HepG2 (cell line): ENCODE results near the gene TUBA4B. TPM values are rescaled to one million over a fixed set of nuclear protein-coding genes. Genes with fewer than 3 reads are reported as not detected.

Experiments used
- ARID5B ChIP-seq: IDR thresholded peaks from 2 replicates; pipeline ENCODE4 v1.4.0; 2020; ENCODE audit warnings: mild to moderate bottlenecking, missing genetic modification reagents
- ATF1 ChIP-seq: IDR thresholded peaks from 2 replicates; pipeline ENCODE4 v1.6.1; 2016; ENCODE audit warnings: mild to moderate bottlenecking, control low read depth
- ATF3 ChIP-seq: sonication (generic); formaldehyde crosslinking; IDR thresholded peaks from 2 replicates; pipeline ENCODE4 v1.4.0; 2020; ENCODE audit warnings: missing genetic modification reagents
- KDM5A ChIP-seq: fragments of 200-600 bp; sonication (generic); IDR thresholded peaks from 2 replicates; pipeline ENCODE4 v1.7.0; 2018; ENCODE audit warnings: antibody characterized with exemption, mild to moderate bottlenecking, low read length, borderline replicate concordance
- MAZ ChIP-seq, 2 experiments: sonication (generic) in 1 of 2; formaldehyde crosslinking in 1 of 2; IDR thresholded peaks; 2 replicates each; pipeline versions ENCODE4 v1.5.0 to v1.6.1; 2012 to 2020; ENCODE audit warnings: low read depth in 2 of 2, mild to moderate bottlenecking in 2 of 2, borderline replicate concordance in 1 of 2, improper control_type of control experiment in 1 of 2, low read length in 1 of 2, missing genetic modification reagents in 1 of 2, moderate library complexity in 1 of 2
- MIER2 ChIP-seq: IDR thresholded peaks from 2 replicates; pipeline ENCODE4 v1.6.1; 2016; ENCODE audit warnings: missing biosample characterization, missing genetic modification reagents
- PLRG1 ChIP-seq: fragments of 450-650 bp; conservative IDR thresholded peaks from 2 replicates; pipeline ENCODE4 v1.6.1; 2016
- SALL1 ChIP-seq: sonication (generic); formaldehyde crosslinking; IDR thresholded peaks from 2 replicates; pipeline ENCODE4 v1.8.0; 2022; ENCODE audit warnings: mild to moderate bottlenecking, missing genetic modification reagents
- ZBTB1 ChIP-seq: sonication (generic); formaldehyde crosslinking; IDR thresholded peaks from 2 replicates; pipeline ENCODE4 v1.4.0; 2020; ENCODE audit warnings: missing genetic modification reagents, borderline replicate concordance
- ZFP62 ChIP-seq: sonication (generic); formaldehyde crosslinking; IDR thresholded peaks from 2 replicates; pipeline ENCODE4 v1.4.0; 2020; ENCODE audit warnings: missing genetic modification reagents
- ZNF501 ChIP-seq: sonication (generic); formaldehyde crosslinking; IDR thresholded peaks from 2 replicates; pipeline ENCODE4 v1.5.1; 2020; ENCODE audit warnings: mild to moderate bottlenecking, moderate library complexity, missing genetic modification reagents
- ZNF546 ChIP-seq: sonication (generic); formaldehyde crosslinking; conservative IDR thresholded peaks from 2 replicates; pipeline ENCODE4 v1.8.1; 2023; ENCODE audit warnings: mild to moderate bottlenecking, missing genetic modification reagents
- ZNF605 ChIP-seq: sonication (generic); formaldehyde crosslinking; IDR thresholded peaks from 2 replicates; pipeline ENCODE4 v1.8.0; 2022; ENCODE audit warnings: mild to moderate bottlenecking, missing genetic modification reagents
- ZNF619 ChIP-seq: sonication (generic); formaldehyde crosslinking; IDR thresholded peaks from 2 replicates; pipeline ENCODE4 v1.4.0; 2020; ENCODE audit warnings: mild to moderate bottlenecking, missing genetic modification reagents
- ZNF772 ChIP-seq: sonication (generic); formaldehyde crosslinking; IDR thresholded peaks from 2 replicates; pipeline ENCODE4 v1.5.0; 2020; ENCODE audit warnings: mild to moderate bottlenecking, missing genetic modification reagents
- ZNF780A ChIP-seq: sonication (generic); formaldehyde crosslinking; IDR thresholded peaks from 2 replicates; pipeline ENCODE4 v1.8.0; 2022; ENCODE audit warnings: mild to moderate bottlenecking, missing genetic modification reagents, moderate library complexity
- polyA plus RNA-seq, 8 experiments: library from polyadenylated mRNA; depleted of rRNA in 3 of 8; stranded (reverse) in 7 of 8; unstranded in 1 of 8; fragments of >200 nt; fragmentation: Illumina TruSeq in 4 of 8; extraction: Trizol in 4 of 8; gene quantifications; 2 replicates each; pipeline versions ENCODE4 v1.2.1 to v1.2.3, GENCODE V29; 2011 to 2016; ENCODE audit warnings: low read depth in 4 of 8, missing spikeins in 1 of 8, mixed read lengths in 1 of 8; ENCODE audit not compliant: insufficient read depth in 1 of 8
- total RNA-seq, 5 experiments: library from RNA; depleted of rRNA; stranded (reverse); fragments of >200 nt; fragmentation: Illumina TruSeq; extraction: Trizol; gene quantifications; 2 replicates each; pipeline ENCODE4 v1.2.3, GENCODE V29; 2016; ENCODE audit warnings: low read depth in 1 of 5
- TF ChIP-seq, protein P1 (sequence below): sonication (generic); formaldehyde crosslinking; IDR thresholded peaks from 2 replicates; pipeline ENCODE4 v1.5.1; 2020; ENCODE audit warnings: missing genetic modification reagents, mild to moderate bottlenecking, borderline replicate concordance
- TF ChIP-seq, protein P2 (sequence below): sonication (generic); formaldehyde crosslinking; IDR thresholded peaks from 2 replicates; pipeline ENCODE4 v1.8.1; 2023; ENCODE audit warnings: mild to moderate bottlenecking, moderate library complexity, missing genetic modification reagents
- TF ChIP-seq, protein P3 (sequence below): sonication (generic); formaldehyde crosslinking; IDR thresholded peaks from 2 replicates; pipeline ENCODE4 v1.4.0; 2020; ENCODE audit warnings: missing genetic modification reagents

Gene TUBA4B
- total and polyA plus RNA-seq, 2 of the 13 experiments (the other 11 are each of a cell fraction or from before 2014, with no cell fraction given), result 0.18 to 0.22 TPM

DNA sequence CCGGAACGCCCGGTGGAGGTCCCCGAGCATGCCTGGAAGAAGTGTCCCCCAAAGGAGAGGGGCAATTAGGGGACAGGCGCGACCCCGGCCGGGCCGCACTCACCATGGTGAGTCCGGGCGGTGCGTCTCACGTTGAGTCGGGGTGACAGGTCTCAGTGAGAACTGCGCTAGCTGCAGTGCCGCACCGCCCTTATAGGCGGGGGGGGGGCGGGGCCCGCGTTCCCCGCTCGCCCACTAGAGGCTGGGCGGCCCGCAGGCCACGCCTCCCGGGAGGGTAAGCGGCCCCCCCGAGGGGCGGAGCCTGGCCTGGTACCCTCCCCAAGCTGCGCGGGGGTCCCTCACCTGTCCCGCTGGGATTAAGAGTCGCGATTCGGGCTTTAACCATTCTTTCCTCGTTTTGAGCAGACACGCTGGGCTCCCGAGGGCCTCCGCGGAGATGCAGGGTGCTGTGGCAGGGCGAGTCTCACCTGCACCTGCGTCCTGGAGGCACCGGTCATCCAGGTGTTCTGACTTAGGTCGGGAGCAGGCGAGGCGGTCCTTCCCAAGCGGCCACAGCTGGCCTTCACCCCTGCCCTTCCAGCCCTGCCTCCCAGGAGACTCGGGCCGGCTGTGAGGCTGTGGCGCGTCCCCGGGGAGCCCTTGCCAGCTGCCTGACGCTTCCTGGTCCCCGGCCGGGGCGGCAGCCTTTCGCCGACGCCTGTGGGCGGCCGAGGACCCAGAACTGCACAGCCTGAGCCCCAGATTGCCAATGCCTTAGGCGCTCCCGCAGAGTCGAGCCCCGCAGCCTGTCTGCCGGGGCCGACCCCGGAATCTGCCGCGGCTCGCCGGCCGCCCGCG is 928 bp downstream of the TUBA4B start, which contains the start of gene TUBA4A (continued):
- TF ChIP-seq ZNF546, result no peak
- peak; percentile 78 for TF ChIP-seq ZNF501 (CRISPR knock-in tag)
- no peak; the same call in 1 of the 2 replicates for TF ChIP-seq ARID5B (CRISPR knock-in tag)
- TF ChIP-seq MIER2 (CRISPR knock-in tag), result no peak
- no peak; the same call in 1 of the 2 replicates for TF ChIP-seq MAZ (IDR thresholded peaks at IDR 0.05; ENCODE audit: borderline replicate concordance, low read depth, low read length)
- TF ChIP-seq MAZ (CRISPR knock-in tag; IDR thresholded peaks at IDR 0.05; ENCODE audit: low read depth), result 0 out of 2 replicates have a peak, but pooled peaks have one; percentile 36
- TF ChIP-seq ZBTB1, result no peak
- TF ChIP-seq PLRG1, result no peak
- TF ChIP-seq ZFP62 (CRISPR knock-in tag), result 0 out of 2 replicates have a peak, but pooled peaks have one; percentile 25
- no peak for TF ChIP-seq ZNF619 (CRISPR knock-in tag)
- TF ChIP-seq SALL1 (CRISPR knock-in tag), result no peak; the same call in 1 of the 2 replicates
- TF ChIP-seq, protein P1, sequence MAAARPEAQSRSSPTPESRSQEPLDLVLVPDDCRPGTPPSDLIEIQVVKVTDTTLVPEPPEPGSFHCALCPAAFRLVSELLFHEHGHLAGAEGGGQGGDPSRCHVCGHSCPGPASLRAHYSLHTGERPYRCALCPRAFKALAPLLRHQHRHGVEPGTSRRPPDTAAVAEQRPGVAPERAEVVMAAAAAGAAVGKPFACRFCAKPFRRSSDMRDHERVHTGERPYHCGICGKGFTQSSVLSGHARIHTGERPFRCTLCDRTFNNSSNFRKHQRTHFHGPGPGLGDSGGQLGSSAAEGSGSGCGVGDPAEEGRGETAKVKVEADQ (CRISPR knock-in tag), result 0 out of 2 replicates have a peak, but pooled peaks have one; percentile 31
- no peak for TF ChIP-seq KDM5A
- TF ChIP-seq, protein P2, sequence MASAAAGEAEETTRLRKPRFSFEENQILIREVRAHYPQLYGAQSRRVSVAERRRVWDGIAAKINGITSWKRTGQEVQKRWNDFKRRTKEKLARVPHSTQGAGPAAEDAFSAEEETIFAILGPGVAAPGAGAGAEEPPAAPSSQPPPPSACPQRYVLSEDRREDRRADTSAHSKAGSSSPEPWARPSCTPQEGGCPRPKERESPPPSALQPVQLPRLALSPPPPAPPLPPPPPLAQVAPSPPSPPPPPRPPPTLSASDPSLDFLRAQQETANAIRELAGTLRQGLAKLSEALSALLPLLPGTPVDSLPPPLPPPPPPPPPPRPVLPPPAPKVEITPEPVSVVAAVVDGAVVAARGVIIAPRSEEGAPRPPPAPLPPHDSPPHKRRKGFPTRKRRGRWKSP (CRISPR knock-in tag), result no peak
- no peak for TF ChIP-seq ATF3 (CRISPR knock-in tag)
- TF ChIP-seq, protein P3, sequence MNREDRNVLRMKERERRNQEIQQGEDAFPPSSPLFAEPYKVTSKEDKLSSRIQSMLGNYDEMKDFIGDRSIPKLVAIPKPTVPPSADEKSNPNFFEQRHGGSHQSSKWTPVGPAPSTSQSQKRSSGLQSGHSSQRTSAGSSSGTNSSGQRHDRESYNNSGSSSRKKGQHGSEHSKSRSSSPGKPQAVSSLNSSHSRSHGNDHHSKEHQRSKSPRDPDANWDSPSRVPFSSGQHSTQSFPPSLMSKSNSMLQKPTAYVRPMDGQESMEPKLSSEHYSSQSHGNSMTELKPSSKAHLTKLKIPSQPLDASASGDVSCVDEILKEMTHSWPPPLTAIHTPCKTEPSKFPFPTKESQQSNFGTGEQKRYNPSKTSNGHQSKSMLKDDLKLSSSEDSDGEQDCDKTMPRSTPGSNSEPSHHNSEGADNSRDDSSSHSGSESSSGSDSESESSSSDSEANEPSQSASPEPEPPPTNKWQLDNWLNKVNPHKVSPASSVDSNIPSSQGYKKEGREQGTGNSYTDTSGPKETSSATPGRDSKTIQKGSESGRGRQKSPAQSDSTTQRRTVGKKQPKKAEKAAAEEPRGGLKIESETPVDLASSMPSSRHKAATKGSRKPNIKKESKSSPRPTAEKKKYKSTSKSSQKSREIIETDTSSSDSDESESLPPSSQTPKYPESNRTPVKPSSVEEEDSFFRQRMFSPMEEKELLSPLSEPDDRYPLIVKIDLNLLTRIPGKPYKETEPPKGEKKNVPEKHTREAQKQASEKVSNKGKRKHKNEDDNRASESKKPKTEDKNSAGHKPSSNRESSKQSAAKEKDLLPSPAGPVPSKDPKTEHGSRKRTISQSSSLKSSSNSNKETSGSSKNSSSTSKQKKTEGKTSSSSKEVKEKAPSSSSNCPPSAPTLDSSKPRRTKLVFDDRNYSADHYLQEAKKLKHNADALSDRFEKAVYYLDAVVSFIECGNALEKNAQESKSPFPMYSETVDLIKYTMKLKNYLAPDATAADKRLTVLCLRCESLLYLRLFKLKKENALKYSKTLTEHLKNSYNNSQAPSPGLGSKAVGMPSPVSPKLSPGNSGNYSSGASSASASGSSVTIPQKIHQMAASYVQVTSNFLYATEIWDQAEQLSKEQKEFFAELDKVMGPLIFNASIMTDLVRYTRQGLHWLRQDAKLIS (CRISPR knock-in tag), result no peak
- TF ChIP-seq ATF1 (CRISPR knock-in tag), result no peak
- no peak; the same call in 1 of the 2 replicates for TF ChIP-seq ZNF772 (CRISPR knock-in tag)
- no peak for TF ChIP-seq ZNF780A (CRISPR knock-in tag)
- TF ChIP-seq ZNF605 (CRISPR knock-in tag), result peak; percentile 90
